IPS-NIHi7 (cell line): ENCODE measurements around the gene SHROOM3.

Experiments used
- DNase-seq: peaks from one replicate; pipeline ENCODE4 v3.0.0; 2012; ENCODE audit warnings: mixed read lengths; ENCODE audit errors: extremely low spot score

The SHROOM3 gene

GRCh38 chr4:76780781-76781697 is 346.0 kb downstream of the SHROOM3 start:
- DNase-seq: no peak

GRCh38 chr4:76781698-76782595 is 346.9 kb downstream of the SHROOM3 start:
- no peak for DNase-seq

- no peak for DNase-seq
Observed at GRCh38 chr4:76782837-76783236, 347.8 kb downstream of the SHROOM3 start.

DNA sequence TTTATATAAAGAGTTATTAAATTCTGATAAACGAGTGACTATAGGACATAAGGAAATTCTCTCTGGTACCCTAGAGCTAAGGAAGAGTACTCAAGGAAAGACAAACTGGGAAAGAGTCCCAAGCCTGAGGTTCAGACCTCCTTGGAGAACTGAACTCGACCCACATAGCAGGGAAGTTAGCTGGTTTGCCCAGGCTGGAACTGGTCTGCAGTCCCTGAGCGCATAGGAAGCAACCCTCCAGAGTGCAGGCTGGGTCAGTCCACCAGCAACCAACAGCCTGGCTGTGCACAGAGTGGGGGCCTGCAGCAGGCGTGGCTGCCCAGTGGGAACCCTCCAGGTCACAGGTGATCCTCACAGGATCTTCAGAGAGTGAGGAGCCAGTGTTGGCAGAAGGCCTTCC is 348.8 kb downstream of the SHROOM3 start:
- DNase-seq: no peak

DNA sequence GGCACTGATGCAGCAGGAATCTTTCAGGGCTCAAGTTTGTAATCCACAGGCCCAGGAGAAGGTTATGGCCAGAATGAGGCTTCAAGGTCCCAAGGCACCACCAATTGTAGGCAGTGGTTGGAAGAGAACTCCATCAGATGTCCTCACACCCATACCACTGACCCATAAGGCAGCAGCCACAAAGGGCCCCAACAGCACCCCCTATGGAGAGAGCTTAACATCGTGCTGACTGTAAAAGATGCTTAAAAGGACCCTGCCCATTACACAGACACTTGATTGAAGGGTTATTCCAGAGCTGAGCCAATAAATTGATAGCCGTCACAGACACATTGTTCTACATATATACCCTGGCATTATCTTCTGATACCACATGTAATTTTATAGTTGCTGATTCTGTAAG is 349.2 kb downstream of the SHROOM3 start:
- DNase-seq: peak; percentile 50

- no peak for DNase-seq
Observed at GRCh38 chr4:76787898-76788297, 352.9 kb downstream of the SHROOM3 start.

DNA sequence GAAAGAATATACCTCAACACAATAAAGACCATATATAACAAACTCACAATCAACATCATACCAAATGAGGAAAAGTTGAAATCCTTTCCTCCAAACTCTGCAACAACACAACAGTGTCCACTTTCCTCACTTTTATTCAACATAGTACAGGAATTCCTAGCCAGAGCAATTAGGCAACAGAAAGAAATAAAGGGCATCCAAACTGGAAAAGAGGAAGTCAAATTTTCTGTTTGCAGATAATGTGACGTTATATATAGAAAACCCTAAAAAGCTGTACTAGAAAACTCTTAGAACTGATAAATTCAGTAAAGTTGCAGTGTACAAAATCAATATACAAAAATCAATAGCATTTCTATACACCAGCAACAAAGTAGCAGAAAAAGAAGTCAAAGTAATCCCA is 355.3 kb downstream of the SHROOM3 start:
- no peak for DNase-seq

DNA sequence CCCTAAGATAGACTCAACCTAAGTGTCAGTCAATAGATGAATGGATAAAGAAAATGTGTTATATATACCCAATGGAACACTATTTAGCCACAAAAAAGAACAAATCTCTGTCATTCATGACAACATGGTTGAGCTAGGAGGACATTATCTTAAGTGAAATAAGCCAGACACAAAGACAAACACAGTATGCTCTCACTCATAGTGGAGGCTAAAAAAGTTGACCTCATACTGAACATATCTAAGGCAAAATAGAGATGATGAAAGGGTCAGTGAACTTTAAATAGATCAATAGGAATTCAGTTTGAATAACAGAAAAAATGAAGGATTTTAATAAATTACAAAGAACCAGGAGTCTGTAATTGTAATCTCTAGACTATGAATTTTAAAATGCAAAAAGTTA is 356.4 kb downstream of the SHROOM3 start:
- no peak for DNase-seq

GRCh38 chr4:76792418-76792817 is 357.4 kb downstream of the SHROOM3 start:
- no peak for DNase-seq

- no peak for DNase-seq
Observed at GRCh38 chr4:76795243-76795642, 360.2 kb downstream of the SHROOM3 start.

DNA sequence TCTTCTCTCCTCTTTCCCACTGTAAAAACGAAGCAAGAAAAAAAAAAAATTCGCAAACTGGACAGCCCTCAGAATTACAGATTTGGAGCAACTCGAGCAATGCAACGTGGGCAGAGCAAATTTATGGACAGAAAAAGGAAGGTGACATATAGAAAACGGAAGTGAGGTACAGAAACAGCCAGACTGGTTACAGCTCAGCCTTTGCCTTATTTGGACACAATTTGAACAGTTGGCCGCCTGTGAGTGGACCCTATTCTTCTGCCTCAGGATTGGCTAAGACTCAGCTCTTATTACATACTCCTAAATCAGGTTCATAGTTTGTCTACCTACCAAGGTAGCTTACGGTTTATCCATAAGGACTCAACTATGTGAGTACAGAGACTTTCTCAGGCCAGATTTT is 364.1 kb downstream of the SHROOM3 start:
- DNase-seq: no peak

- no peak for DNase-seq
Observed at GRCh38 chr4:76799718-76800117, 364.7 kb downstream of the SHROOM3 start.

DNA sequence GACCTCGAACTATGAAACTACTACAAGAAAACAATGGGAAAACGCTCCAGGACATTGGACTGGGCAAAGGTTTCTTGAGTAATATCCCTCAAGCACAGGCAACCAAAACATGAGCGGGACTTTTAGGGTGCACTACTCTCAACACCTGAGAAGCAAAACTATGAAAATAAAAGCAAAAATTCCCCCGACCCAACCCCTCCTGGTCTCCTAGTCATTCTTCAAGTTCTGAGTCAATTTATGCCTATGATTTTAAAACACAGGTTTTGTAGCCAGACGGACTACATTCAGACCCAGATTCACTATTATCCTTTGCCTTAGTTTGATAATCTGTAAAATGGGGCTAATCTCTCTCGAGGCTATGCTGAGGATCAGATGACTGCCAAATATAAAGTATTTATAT is 365.9 kb downstream of the SHROOM3 start:
- DNase-seq: no peak

GRCh38 chr4:76801621-76802235 is 366.7 kb downstream of the SHROOM3 start:
- DNase-seq: peak; percentile 61

GRCh38 chr4:76802236-76803021 is 367.4 kb downstream of the SHROOM3 start:
- DNase-seq: peak; percentile 58

GRCh38 chr4:76803522-76803921 is 368.5 kb downstream of the SHROOM3 start:
- peak; percentile 63 for DNase-seq

- no peak for DNase-seq
Observed at GRCh38 chr4:76804096-76804495, 369.1 kb downstream of the SHROOM3 start.

- no peak for DNase-seq
Observed at GRCh38 chr4:76806346-76806745, 371.3 kb downstream of the SHROOM3 start.

GRCh38 chr4:76806757-76807156 is 371.7 kb downstream of the SHROOM3 start:
- no peak for DNase-seq

DNA sequence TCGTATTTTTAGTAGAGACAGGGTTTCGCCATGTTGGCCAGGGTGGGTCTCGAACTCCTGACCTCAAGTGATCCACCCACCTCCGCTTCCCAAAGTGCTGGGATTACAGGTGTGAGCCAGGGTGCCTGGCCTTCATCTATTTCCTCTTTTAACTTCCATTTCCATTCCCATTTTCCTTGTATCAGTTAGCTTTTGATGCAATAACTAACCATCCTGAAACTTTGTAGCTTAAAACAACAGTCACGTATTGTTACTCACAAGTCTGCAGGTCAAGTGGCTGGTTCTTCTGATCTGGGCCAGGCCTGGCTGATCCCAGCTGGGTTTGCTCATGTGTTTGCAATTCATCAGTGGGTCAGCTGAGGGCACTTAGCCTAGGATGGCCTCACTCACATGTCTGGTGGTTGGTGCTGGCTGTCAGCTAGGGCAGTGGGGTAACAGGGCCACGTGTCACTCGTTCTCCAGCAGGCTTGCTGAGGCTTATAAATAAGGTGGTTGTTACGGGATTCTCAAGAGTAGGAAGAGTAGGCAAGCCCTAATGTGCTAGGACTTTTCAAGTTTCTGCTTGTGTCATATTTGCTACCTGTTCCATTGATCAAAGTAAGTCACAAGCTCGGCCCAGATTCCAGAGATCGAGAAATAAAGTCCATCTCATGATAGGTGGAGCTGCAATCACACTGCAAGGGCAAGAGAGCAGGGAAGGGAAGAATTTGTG is 374.7 kb downstream of the SHROOM3 start:
- no peak for DNase-seq
